ENCODE results near the gene NT5DC2. TPM values are rescaled to one million over a fixed set of nuclear protein-coding genes. Genes with fewer than 3 reads are reported as not detected.

The NT5DC2 gene
- 10 to 100 TPM; 51.8 to 68.7 (median 63.3) TPM for total RNA-seq

DNA sequence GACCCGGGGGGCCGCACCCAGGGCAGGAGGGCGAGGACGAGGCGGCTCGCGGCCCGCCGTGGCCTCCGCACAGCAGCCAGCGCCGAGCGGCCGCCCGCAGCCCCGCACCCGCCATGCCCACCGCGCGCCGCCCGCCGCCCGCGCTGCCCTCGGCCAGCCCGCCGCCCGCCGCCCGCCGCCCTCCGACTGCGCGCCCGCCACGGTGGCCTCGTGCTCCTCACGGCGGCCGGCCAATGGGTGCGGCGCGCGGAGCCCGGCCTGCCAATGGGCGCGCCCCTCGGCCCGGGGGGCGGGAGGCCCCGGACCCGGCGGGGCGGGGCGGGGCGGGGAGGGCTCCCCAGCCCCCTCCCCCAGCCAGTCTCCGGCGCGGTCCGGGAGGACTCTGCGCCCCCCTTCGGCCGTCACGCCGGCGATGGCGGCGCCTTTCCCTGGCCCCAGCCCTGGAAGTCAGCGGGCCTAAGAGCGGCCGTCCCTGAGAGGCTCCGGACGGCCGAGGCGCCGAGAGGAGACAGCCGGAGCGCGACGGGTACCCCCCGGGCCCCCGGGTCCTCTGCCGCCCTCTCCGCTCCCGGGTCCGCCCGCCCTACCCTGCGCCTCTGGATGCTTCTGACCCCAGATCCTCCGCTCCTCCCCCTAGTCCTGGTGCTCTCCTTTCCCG, at the start of gene NT5DC2:
Gene NT5DC2, minus strand, starts transcription at position 235 of the 658 bp plus-strand sequence. Its CDS starts 120 bp downstream, at position 115.
- TF ChIP-seq EP300 (IDR thresholded peaks at IDR 0.05) (no peak), POLR2A (IDR thresholded peaks at IDR 0.05) (no peak), POLR2AphosphoS5 (IDR thresholded peaks at IDR 0.05) (no peak)
- TF ChIP-seq, protein P1, sequence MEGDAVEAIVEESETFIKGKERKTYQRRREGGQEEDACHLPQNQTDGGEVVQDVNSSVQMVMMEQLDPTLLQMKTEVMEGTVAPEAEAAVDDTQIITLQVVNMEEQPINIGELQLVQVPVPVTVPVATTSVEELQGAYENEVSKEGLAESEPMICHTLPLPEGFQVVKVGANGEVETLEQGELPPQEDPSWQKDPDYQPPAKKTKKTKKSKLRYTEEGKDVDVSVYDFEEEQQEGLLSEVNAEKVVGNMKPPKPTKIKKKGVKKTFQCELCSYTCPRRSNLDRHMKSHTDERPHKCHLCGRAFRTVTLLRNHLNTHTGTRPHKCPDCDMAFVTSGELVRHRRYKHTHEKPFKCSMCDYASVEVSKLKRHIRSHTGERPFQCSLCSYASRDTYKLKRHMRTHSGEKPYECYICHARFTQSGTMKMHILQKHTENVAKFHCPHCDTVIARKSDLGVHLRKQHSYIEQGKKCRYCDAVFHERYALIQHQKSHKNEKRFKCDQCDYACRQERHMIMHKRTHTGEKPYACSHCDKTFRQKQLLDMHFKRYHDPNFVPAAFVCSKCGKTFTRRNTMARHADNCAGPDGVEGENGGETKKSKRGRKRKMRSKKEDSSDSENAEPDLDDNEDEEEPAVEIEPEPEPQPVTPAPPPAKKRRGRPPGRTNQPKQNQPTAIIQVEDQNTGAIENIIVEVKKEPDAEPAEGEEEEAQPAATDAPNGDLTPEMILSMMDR (IDR thresholded peaks at IDR 0.05), result no peak
- Histone ChIP-seq H3K4me3 (peak within 1 kb of the TSS; percentile 75), H3K9me3 (no peaks in the 10 kb centered on the region), H3K36me3 (peaks cover 2% of the 10 kb centered on the region), H3K27ac (peak within 1 kb of the TSS; percentile 71), H3K27me3 (no peaks in the 10 kb centered on the region), H3K4me1 (peaks cover 83% of the 10 kb centered on the region)
- no CpG with 5 or more reads among the region's 91 CpGs for WGBS
- peak; percentile 74 for DNase-seq (ENCODE audit: low spot score in 2 of 2)

DNA sequence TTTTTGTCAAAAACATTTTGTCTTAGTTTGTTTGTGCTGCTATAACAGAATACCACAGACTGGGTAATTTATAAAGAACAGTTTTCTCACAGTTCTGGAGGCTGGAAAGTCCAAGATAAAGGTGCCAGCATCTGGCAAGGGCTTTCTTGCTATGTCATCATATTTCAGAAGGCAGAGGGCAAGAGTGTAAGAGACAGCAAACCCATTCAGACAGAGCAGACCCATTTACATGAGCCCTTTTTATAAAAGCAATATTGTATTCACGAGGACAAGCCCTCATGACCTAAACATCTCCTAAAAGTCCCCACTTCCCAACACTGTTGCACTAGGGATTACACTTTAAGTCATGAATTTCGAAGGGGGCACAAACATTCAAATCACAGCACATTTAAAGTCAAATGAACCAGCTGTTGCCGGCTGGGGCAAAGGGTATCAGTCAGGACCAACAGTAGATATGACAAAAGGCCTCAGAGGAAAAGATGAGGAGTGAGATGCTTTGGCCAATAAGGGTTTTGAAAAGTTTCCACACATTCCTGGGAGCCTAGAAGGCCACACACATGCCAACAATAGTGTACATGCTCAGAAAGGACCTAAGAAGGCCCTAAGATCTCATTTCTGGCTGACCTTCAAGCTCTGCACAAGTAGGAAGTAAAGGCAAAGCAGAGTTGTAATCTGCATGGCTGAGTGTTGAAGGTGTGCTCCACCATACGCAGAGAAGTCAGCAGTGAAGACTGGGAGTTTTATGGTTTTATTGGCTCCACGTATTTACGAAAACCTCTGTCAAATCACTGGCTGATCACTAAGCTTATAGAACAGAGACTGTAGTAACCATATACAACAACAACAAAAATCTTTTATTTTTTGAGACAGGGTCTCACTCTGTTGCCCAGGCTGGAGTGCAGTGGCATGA, 40.7 kb upstream of the NT5DC2 start:
- DNase-seq (ENCODE audit: low spot score in 2 of 2), result no peak
- Histone ChIP-seq H3K36me3 (peaks cover 61% of the 10 kb centered on the region), H3K27ac (no peak overlapping the region), H3K4me1 (no peaks in the 10 kb centered on the region), H3K9me3 (no peaks in the 10 kb centered on the region), H3K27me3 (no peaks in the 10 kb centered on the region), H3K4me3 (no peak overlapping the region)
- TF ChIP-seq, protein P1 (IDR thresholded peaks at IDR 0.05), result no peak
- no peak for TF ChIP-seq POLR2A (IDR thresholded peaks at IDR 0.05)
- no peak for TF ChIP-seq POLR2AphosphoS5 (IDR thresholded peaks at IDR 0.05)
- no peak for TF ChIP-seq EP300 (IDR thresholded peaks at IDR 0.05)
- WGBS, result 95% methylated on average over 6 of the region's 6 CpGs

DNA sequence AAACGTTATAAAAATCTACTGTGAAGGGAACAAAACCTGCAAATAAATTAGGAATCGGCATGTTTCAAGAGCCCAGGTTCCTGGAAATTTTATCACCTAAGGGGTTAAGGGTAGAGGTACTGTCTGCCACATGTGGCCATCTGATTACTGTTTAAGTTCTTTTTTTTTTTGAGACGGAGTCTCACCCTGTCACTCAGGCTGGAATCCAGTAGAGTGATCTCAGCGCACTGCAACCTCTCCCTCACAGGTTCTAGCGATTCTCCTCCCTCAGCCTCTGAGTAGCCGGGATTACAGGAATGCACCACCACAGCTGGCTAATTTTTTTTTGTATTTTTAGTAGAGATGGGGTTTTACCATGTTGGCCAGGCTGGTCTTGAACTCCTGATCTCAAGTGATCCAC, 38.6 kb upstream of the NT5DC2 start:
- 83% methylated on average over 6 of the region's 6 CpGs for WGBS
- DNase-seq (ENCODE audit: low spot score in 2 of 2), result no peak
- no peak overlapping the region for H3K4me3 ChIP-seq
- H3K9me3 ChIP-seq, result no peaks in the 10 kb centered on the region
- no peaks in the 10 kb centered on the region for H3K27me3 ChIP-seq
- H3K27ac ChIP-seq, result no peak overlapping the region
- H3K4me1 ChIP-seq, result no peaks in the 10 kb centered on the region
- H3K36me3 ChIP-seq, result peaks cover 51% of the 10 kb centered on the region
- TF ChIP-seq POLR2AphosphoS5 (IDR thresholded peaks at IDR 0.05), result no peak
- no peak for TF ChIP-seq POLR2A (IDR thresholded peaks at IDR 0.05)
- TF ChIP-seq, protein P1 (IDR thresholded peaks at IDR 0.05), result no peak
- no peak for TF ChIP-seq EP300 (IDR thresholded peaks at IDR 0.05)

DNA sequence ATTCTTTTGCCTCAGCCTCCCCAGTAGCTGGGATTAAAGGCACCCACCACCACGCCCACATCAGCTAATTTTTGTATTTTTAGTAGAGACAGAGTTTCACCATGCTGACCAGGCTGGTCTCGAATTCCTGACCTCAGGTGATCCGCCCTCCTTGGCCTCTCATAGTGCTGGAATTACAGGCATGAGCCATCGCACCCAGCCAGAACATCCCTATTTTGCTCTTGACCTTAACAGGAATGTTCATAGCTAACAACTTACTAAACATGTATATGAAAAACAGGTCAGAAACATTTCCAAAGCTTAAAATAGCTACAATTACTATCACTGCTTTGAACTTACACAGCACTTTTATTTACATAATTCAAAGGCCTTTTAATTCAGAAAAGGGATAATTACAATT, 36.4 kb upstream of the NT5DC2 start:
- H3K4me3 ChIP-seq, result no peak overlapping the region
- H3K36me3 ChIP-seq, result peaks cover 33% of the 10 kb centered on the region
- H3K9me3 ChIP-seq, result no peaks in the 10 kb centered on the region
- no peak overlapping the region for H3K27ac ChIP-seq
- TF ChIP-seq POLR2AphosphoS5 (IDR thresholded peaks at IDR 0.05), result no peak
- TF ChIP-seq, protein P1 (IDR thresholded peaks at IDR 0.05), result no peak
- TF ChIP-seq EP300 (IDR thresholded peaks at IDR 0.05), result no peak
- no peak for TF ChIP-seq POLR2A (IDR thresholded peaks at IDR 0.05)
- H3K27me3 ChIP-seq, result no peaks in the 10 kb centered on the region
- WGBS, result 89% methylated on average over 4 of the region's 4 CpGs
- H3K4me1 ChIP-seq, result no peaks in the 10 kb centered on the region
- DNase-seq (ENCODE audit: low spot score in 2 of 2), result no peak

DNA sequence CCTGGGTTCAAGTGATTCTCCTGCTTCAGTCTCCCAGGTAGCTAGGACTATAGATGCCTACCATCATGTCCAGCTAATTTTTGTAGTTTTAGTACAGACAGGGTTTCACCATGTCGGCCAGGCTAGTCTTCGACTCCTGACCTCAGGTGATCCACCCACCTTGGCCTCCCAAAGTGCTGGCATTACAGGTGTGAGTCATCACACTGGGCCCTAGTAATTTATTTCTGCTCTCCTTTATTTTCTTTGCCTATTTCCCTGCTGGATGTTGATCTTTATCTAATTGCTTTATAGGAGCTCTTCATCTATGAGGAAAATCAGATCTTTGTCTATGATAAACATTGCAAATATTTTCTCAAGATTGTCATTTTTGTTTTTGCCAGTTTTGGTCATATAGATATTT, 34.4 kb upstream of the NT5DC2 start:
- Histone ChIP-seq H3K4me3 (no peak overlapping the region), H3K4me1 (no peaks in the 10 kb centered on the region), H3K27ac (no peak overlapping the region), H3K27me3 (no peaks in the 10 kb centered on the region), H3K36me3 (peaks cover 25% of the 10 kb centered on the region), H3K9me3 (no peaks in the 10 kb centered on the region)
- 92% methylated on average over 2 of the region's 2 CpGs for WGBS
- no peak for DNase-seq (ENCODE audit: low spot score in 2 of 2)
- TF ChIP-seq POLR2AphosphoS5 (IDR thresholded peaks at IDR 0.05) (no peak), POLR2A (IDR thresholded peaks at IDR 0.05) (no peak), EP300 (IDR thresholded peaks at IDR 0.05) (no peak)
- TF ChIP-seq, protein P1 (IDR thresholded peaks at IDR 0.05), result no peak

All from suprapubic skin (tissue), 4 donors.